Measurements from ENCODE around the gene SMIM29.
A peak's percentile ranks its signal among the peaks of the same experiment; 100 is the strongest.
"Not testable (repeated sequence)": the region's sequence is repeated elsewhere in the genome, so short reads cannot be mapped to it uniquely, and the experiment has no call there.

SMIM29 gene

DNA sequence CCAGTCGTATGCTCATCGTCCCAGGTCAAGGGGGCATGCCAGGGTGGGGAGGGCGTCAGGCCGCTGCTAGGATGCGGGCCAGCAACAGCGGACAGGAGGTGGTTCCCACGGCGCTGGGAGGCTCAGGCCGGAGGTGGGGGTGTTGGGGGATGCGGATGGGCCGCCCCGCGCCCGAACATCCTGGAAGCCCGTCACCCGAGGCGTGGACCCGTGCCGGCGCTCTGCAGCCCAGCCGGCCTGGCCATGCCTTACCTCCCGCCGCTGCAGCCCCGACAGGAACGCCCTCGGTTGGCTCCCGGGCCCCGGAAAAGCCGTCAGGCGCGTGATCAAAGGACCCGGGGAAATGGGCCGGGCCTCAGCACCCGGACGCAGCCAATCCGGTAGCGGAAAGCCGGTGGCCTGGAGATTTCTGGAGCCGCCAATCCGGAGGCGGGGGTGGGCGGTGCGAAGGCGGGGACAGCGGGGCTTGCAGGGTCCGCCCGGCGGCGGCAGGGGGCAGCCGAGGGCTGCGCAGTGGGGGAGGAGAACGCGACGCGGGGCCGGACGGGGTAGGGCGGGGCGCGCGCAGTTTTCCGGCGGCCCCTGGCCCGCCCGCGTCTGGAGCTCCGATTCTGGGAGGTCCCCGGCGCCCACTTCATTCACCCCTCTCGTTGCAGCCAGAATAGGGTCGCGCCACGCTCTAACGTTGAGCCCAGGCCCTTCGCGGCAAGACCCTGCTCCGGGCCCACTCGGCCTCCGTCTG lies at the start of gene SMIM29:
Gene SMIM29 (minus strand): TSS at position 280 of the 742 bp plus-strand sequence. CDS start 1,215 bp downstream, outside the sequence.
- DNase-seq (ENCODE audit: low read depth): peak; percentile 94

- no peak for DNase-seq (ENCODE audit: low read depth)
These were observed 46.9 kb upstream of the SMIM29 start for GRCh38 chr6:34295721-34296120.

- DNase-seq (ENCODE audit: low read depth): no peak
These were observed 44.1 kb upstream of the SMIM29 start for GRCh38 chr6:34292954-34293353.

GRCh38 chr6:34289137-34289536 lies 40.3 kb upstream of the SMIM29 start:
- no peak for DNase-seq (ENCODE audit: low read depth)

DNA sequence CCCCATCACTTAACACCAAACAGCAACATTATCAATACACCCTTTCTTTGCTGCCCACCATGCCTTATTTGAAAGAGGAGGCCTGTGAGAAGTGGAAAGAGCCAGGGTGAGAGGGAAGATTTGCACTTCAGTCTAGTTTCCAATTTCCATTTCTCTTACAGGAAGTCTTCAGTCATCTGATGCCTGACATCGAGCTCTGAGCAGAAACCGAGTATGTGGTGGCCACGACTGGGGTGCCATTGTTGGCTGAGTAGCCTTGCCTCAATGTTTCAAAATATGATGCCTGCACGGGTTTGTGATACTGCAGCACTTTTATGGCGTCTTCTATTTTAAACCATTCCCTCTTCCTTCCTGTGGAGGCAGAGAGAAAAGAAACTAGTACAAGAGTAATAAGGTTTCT lies 39.8 kb upstream of the SMIM29 start:
- DNase-seq (ENCODE audit: low read depth): no peak

DNA sequence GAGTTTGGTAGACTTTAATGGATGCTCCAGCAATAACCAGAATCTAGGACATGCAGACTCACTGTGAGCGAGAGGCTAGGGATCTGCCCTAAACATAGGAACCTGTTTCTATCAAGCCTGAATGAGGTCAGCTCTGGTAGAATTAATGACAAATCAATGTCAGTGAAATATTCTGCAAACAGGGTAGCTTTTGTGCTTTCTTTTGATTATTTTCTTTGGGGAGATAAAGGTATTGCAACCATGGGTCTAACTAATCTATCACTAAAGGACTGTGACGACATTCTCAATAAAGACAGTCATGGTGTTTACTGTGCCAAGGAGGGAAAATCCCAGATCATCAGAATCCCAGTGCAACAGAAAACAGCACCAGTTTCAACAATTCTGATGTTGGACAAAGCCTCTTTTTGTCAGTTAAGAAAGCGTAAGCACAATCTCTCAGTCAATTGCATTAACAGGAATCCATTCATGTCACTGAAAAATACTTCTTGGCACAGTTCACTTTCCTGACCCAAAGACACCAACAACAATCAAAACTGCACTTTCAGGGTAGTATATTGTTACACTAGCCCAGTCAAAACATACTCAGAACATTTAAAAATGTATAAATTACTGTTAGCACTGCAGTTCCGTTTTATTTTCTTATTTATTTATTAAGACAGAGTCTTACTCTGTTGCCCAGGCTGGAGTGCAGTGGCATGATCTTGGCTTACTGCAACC lies 36.8 kb upstream of the SMIM29 start:
- no peak for DNase-seq (ENCODE audit: low read depth)

GRCh38 chr6:34284563-34285447 lies 36.0 kb upstream of the SMIM29 start:
- no peak for DNase-seq (ENCODE audit: low read depth)

GRCh38 chr6:34281702-34282334 lies 33.0 kb upstream of the SMIM29 start:
- DNase-seq (ENCODE audit: low read depth): no peak

- no peak for DNase-seq (ENCODE audit: low read depth)
These were observed 31.4 kb upstream of the SMIM29 start for GRCh38 chr6:34280216-34280615.

DNA sequence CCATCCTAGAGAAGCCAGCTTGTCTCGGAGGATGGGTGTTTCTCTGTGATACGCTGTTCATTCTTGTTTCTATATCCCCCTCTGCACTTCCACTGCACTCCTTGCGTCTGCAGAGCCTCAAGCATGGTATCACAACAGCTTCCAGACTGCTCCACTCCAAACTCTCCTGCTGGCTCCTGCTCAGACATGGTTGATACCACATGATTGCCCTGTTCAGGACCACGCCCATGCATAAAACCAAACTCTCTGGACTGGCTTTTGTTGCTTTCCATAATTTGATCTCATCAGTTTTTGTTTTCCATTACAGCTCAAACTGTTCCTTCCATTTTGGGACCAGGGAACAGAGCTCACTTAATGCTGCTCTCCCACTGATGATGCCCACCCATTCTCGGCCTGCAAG lies 30.0 kb upstream of the SMIM29 start:
- DNase-seq (ENCODE audit: low read depth): no peak

GRCh38 chr6:34277763-34278112 lies 28.9 kb upstream of the SMIM29 start:
- DNase-seq (ENCODE audit: low read depth): no peak

- DNase-seq (ENCODE audit: low read depth): no peak
These were observed 28.3 kb upstream of the SMIM29 start for GRCh38 chr6:34276881-34277762.

DNA sequence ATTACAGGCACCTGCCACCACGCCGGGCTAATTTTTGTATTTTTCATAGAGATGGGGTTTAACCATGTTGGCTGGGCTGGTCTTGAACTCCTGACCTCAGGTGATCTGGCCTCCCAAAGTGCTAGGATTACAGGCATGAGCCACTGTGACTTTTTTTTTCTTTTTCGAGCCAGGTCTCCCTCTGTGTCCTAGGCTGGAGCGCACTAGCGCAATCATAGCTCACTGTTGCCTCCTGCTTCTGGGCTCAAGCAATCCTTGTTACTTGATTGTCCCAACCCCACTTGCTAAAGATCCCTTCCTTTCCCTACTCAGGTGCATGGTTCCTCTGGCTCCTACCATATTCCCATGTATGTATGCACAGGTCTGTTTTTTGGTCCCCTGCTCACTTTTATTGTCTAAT lies 27.4 kb upstream of the SMIM29 start:
- no peak for DNase-seq (ENCODE audit: low read depth)

DNA sequence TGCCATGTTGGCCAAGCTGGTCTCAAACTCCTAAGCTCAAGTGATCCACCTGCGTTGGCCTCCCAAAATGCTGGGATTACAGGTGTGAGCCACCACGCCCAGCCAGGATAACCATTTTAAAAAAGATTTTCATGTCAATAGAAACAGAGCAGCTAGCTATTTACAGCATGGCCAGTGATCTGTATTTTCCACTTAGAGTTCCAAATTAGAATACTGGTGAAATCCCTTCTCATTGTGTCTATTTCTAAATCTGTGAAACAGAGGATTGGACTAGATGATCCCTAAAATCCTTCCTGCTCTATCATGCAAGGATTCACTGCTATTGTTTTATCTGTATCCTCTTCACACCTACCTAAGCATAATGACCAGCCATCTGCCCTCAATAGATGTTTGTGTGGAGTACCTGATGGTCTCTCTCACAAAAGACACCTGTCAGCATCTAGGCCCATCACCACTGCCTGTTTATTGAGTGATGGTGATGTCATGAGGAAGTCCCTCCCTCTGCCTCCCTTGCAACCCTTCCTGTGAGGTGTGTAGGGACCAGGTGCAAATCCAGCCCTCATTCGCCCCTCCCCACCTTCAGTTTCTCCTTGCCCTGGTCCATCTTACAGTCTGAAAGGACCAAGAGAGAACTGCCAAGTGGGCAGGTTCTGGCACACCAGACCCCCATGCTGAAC lies 26.5 kb upstream of the SMIM29 start:
- no peak for DNase-seq (ENCODE audit: low read depth)

DNA sequence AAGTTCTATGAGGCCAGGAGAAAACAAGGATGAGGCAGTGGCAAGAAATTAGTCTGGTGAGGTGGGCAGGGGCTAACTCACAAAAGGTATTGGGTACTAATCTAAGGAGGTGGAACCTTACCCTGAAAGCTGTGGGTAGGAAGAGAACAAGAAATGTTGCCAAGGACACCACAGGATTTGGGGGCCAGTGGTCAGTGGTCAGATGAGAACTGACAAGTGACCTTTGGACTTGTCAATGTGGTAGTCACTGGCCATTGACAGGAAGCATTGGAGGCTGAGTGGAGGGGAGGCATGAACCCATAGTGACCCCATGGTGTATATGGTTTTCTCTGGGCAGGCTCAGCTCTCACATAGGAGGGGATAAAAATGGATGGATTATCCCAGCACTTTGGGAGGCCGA lies 25.3 kb upstream of the SMIM29 start:
- no peak for DNase-seq (ENCODE audit: low read depth)

DNA sequence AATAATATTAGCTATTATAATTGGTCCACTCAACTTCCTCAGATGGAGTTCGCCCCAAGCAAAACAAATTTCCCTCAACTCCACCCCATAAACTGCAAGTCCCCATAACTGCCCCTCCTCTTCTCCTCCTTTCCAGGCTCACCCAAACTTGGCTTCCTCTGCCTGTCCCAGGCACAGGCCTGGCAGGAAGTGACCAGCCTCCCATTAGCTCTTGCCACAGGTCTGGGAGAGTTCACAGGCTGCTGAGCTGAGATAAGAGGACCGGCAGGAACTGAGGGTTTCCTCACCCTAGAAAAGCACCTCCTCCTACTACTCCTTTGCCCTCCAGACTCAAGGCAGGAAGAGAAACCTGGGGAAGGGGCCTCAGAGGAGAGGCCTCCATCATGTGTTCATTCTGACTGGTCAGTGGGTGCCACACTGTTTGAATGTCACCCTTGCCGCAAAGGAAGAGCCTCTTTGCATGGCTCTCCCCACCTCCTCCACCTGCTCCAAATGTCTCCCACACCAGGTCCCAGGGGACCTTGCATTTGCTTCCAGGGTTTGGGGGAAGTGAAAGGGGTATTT lies 24.5 kb upstream of the SMIM29 start:
- DNase-seq (ENCODE audit: low read depth): no peak

DNA sequence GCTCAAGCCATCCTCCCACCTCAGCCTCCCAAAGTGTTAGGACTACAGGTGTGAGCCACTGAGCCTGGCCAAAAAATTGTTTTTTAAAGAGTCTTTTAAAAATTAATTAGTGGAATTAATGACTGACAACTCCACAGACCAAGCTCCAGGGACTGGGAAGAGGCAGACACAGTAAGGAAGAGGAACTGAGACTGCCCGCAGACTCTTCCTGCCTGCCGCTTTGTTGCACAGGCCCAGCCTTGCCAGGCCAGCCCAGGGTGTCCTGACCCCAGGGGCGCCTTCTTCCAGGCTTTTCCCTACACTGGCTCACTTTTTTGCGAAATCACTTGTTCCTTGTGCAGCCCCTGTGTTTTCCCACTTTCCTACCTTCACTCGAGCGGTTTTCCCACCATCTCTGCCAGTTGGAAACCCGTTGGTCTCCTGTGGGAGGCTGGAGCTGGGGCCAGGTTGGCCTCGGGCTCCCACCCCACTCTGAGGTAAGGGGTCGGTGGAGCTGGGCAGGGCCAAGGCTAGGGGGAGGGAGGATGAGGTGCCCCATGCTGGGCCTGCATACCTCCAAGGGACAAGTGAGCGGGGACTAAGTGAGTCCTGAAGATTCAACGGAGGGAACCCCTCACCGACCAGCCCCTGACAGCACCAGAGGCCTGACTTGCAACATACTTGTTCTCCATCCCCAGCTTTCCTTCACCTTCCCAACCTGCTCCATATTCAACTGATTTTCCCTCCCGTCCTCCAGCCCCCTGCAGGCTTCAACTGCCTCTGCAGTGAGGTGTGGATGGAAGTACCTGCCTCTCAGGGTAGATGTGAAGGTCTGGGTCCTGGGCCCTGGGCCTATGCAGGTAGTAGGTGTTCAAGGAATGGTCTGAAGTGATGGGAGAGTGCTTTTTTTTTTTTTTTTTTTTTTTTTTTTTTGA lies 23.5 kb upstream of the SMIM29 start:
- no peak for DNase-seq (ENCODE audit: low read depth)

DNA sequence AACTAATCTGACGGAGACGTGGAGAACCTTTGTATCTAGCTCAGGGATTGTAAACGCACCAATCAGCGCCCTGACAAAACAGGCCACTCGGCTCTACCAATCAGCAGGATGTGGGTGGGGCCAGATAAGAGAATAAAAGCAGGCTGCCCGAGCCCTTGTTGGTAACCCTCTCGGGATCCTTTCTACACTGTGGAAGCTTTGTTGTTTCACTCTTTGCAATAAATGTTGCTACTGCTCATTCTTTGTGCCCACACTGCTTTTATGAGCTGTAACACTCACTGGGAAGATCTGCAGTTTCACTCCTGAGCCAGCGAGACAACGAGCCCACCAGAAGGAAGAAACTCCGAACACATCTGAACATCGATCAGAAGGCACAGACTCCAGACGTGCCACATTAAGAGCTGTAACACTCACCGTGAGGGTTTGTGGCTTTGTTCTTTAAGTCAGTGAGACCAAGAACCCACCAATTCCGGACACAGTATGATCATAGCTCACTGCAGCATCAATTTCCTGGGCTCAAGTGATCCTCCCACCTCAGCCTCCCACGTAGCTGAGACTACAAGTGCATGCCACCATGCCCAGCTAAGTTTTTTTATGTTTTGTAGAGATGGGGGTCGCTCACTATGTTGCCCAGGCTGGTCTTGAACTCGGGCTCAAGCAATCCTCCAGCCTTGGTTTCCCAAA lies 21.0 kb upstream of the SMIM29 start:
- DNase-seq (ENCODE audit: low read depth): not testable (repeated sequence)

GRCh38 chr6:34269132-34269531 lies 20.3 kb upstream of the SMIM29 start:
- DNase-seq (ENCODE audit: low read depth): not testable (repeated sequence)
